ENCODE data around the gene TAF4B. TPM values are rescaled to one million over a fixed set of nuclear protein-coding genes. Genes with fewer than 3 reads are reported as not detected.

The TAF4B gene
- total RNA-seq, 1 donor from 2014 or later: 13.4 TPM

DNA sequence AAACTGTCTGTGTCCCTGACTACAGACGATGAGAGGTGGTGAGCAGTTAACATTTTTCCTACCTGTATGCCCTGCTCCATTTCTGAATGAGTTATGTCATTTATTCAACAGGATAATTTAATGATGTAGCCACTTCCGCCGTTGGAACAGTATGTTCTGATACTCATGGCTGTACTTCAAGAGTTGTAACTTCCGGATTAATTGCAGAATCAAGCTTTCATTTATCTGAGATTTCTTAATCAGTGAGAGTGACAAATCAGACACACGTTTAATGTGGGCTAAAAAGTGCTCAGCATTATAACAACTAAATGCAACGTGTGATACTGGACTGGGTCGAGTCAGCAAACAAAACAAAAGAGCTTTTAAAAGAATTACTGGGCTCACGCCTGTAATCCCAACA lies 214.4 kb downstream of the TAF4B start:
- ATAC-seq (ENCODE audit: low read depth): no peak
- Mint-ChIP-seq H3K27ac (peak overlapping the region; percentile 8), H3K9me3 (peaks cover 4% of the 10 kb centered on the region), H3K36me3 (ENCODE audit: low read depth) (no peaks in the 10 kb centered on the region), H3K27me3 (peaks cover 10% of the 10 kb centered on the region), H3K4me1 (peaks cover 7% of the 10 kb centered on the region), H3K4me3 (no peak overlapping the region)
- DNase-seq: no peak
- ChIA-PET POLR2A (no interaction called here), CTCF (no interaction called here)
- intact Hi-C loops (cut with micrococcal nuclease): no loop called here
- TF ChIP-seq CTCF (IDR thresholded peaks at IDR 0.05): no peak

Other genes with a start within 250 kb of the TAF4B start
- 86.4 and 99.7 TPM in 2 replicates for gene SS18, start 135.8 kb upstream of the TAF4B start, total RNA-seq
- 0.89 and 0.93 TPM in 2 replicates for gene PSMA8, start 92.6 kb upstream of the TAF4B start, total RNA-seq